WTC11 (cell line): ENCODE measurements around the gene NATD1. TPM values are rescaled to one million over a fixed set of nuclear protein-coding genes. Genes with fewer than 3 reads are reported as not detected.

Source experiments
- ATAC-seq: fragments of 200-7000 bp; cut with Tn5 transposase; 2 replicates; pipeline ENCODE4 v1.10.0; 2021; ENCODE audit warnings: mild to moderate bottlenecking, moderate library complexity
- CTCF ChIA-PET: fragments of 300-600 bp; sonication (Branson Sonifier 250); formaldehyde crosslinking; loops from one replicate; lab custom pipeline; 2021; ENCODE audit warnings: antibody characterized with exemption; lab: Charles Lee
- POLR2A ChIA-PET: fragments of 350-600 bp; sonication (Branson Sonifier 250); formaldehyde crosslinking; loops from one replicate; lab custom pipeline; 2021; ENCODE audit warnings: antibody characterized with exemption; lab: Charles Lee
- DNase-seq: peaks from one replicate; pipeline ENCODE4 v3.0.0; 2021; ENCODE audit warnings: low spot score
- H3K27ac Mint-ChIP-seq: 2 replicates; pipeline ENCODE4 v1.8.0; 2021; ENCODE audit warnings: mixed read lengths
- H3K27me3 Mint-ChIP-seq: 2 replicates; pipeline ENCODE4 v1.8.0; 2021; ENCODE audit warnings: low read depth, mild to moderate bottlenecking, moderate library complexity, mixed read lengths
- H3K36me3 Mint-ChIP-seq: 2 replicates; pipeline ENCODE4 v1.8.0; 2021; ENCODE audit warnings: mixed read lengths
- H3K4me1 Mint-ChIP-seq: 2 replicates; pipeline ENCODE4 v1.8.0; 2022; ENCODE audit warnings: mixed read lengths
- H3K4me3 Mint-ChIP-seq: 2 replicates; pipeline ENCODE4 v1.8.0; 2021; ENCODE audit warnings: mild to moderate bottlenecking, moderate library complexity, mixed read lengths
- H3K9me3 Mint-ChIP-seq: 2 replicates; pipeline ENCODE4 v1.8.0; 2021; ENCODE audit warnings: mixed read lengths
- AFF4 ChIP-seq: sonication (generic); formaldehyde crosslinking; IDR thresholded peaks from 2 replicates; pipeline ENCODE4 v1.8.1; 2023; ENCODE audit warnings: mild to moderate bottlenecking, missing genetic modification reagents, borderline replicate concordance
- ATF2 ChIP-seq: sonication (generic); formaldehyde crosslinking; IDR thresholded peaks from 2 replicates; pipeline ENCODE4 v1.8.1; 2022; ENCODE audit warnings: low read depth, missing genetic modification reagents, borderline replicate concordance
- ATF3 ChIP-seq: sonication (generic); formaldehyde crosslinking; conservative IDR thresholded peaks from 2 replicates; pipeline ENCODE4 v1.8.1; 2022; ENCODE audit warnings: mild to moderate bottlenecking, missing genetic modification reagents
- ELF4 ChIP-seq: sonication (generic); formaldehyde crosslinking; IDR thresholded peaks from 2 replicates; pipeline ENCODE4 v1.8.1; 2022; ENCODE audit warnings: low read depth, mild to moderate bottlenecking, moderate library complexity, missing genetic modification reagents
- ERG ChIP-seq: fragments of 250-450 bp; sonication (Bioruptor Pico); IDR thresholded peaks from 2 replicates; pipeline ENCODE4 v1.8.0; 2021; ENCODE audit warnings: mild to moderate bottlenecking
- ESRRA ChIP-seq: sonication (generic); formaldehyde crosslinking; IDR thresholded peaks from 2 replicates; pipeline ENCODE4 v1.8.1; 2022; ENCODE audit warnings: mild to moderate bottlenecking, missing genetic modification reagents, borderline replicate concordance
- JUN ChIP-seq: sonication (generic); formaldehyde crosslinking; IDR thresholded peaks from 2 replicates; pipeline ENCODE4 v1.8.0; 2023; ENCODE audit warnings: mild to moderate bottlenecking, missing genetic modification reagents
- NR2C2 ChIP-seq: sonication (generic); formaldehyde crosslinking; IDR thresholded peaks from 2 replicates; pipeline ENCODE4 v1.8.0; 2022; ENCODE audit warnings: mild to moderate bottlenecking, missing genetic modification reagents
- RELA ChIP-seq: sonication (generic); formaldehyde crosslinking; IDR thresholded peaks from 2 replicates; pipeline ENCODE4 v1.8.1; 2022; ENCODE audit warnings: missing genetic modification reagents, mild to moderate bottlenecking, borderline replicate concordance
- ZMAT4 ChIP-seq: fragments of 250-450 bp; sonication (Bioruptor Pico); IDR thresholded peaks from 2 replicates; pipeline ENCODE4 v1.9.0; 2021; ENCODE audit warnings: mild to moderate bottlenecking
- ZNF425 ChIP-seq: fragments of 250-450 bp; sonication (Bioruptor Pico); conservative IDR thresholded peaks from 2 replicates; pipeline ENCODE4 v1.9.0; 2021; ENCODE audit warnings: mild to moderate bottlenecking
- ZNF671 ChIP-seq: fragments of 250-450 bp; sonication (Bioruptor Pico); IDR thresholded peaks from 2 replicates; pipeline ENCODE4 v1.8.0; 2021; ENCODE audit warnings: mild to moderate bottlenecking
- total RNA-seq: library from RNA; stranded (reverse); gene quantifications from 3 replicates; pipeline ENCODE4 v1.2.3, GENCODE V29; 2021

NATD1 gene
- total RNA-seq, 1 experiment from 2014 or later = 10.1 TPM

- no peak overlapping the region for H3K27ac Mint-ChIP-seq
- H3K4me3 Mint-ChIP-seq = no peak overlapping the region
These were observed 35.9 kb downstream of the NATD1 start for GRCh38 chr17:21217346-21217745.

GRCh38 chr17:21215935-21216334 is 37.3 kb downstream of the NATD1 start:
- no peak for TF ChIP-seq NR2C2 (CRISPR knock-in tag)
- TF ChIP-seq ZNF425 (CRISPR knock-in tag) = no peak
- TF ChIP-seq ATF3 (CRISPR knock-in tag) = no peak
- no peak for TF ChIP-seq RELA (CRISPR knock-in tag)
- TF ChIP-seq ELF4 = no peak
- TF ChIP-seq ESRRA (CRISPR knock-in tag) = no peak
- Mint-ChIP-seq H3K27me3 (no peaks in the 10 kb centered on the region; the same call in 1 of the 2 replicates), H3K27ac (peak overlapping the region; percentile 51; the same call in 1 of the 2 replicates), H3K36me3 (no peaks in the 10 kb centered on the region), H3K4me1 (peaks cover 39% of the 10 kb centered on the region), H3K9me3 (no peaks in the 10 kb centered on the region), H3K4me3 (peak overlapping the region; percentile 96)
- no peak for ATAC-seq
- CTCF ChIA-PET = interaction anchor here (0.6 to 1.7 kb wide), 6 partner anchors 15 to 169 kb away, joined by 4 to 8 read pairs (median 4); no protein-coding TSS in a partner anchor
- no peak for DNase-seq
- POLR2A ChIA-PET = interaction anchor here (0.7 kb wide), 1 partner anchor 19 kb away, joined by 4 read pairs; no protein-coding TSS in a partner anchor

More at GRCh38 chr17:21217346-21217745, 35.9 kb downstream of the NATD1 start:
- no peak for TF ChIP-seq AFF4 (CRISPR knock-in tag)
- no peak for TF ChIP-seq JUN (CRISPR knock-in tag)
- no peak for TF ChIP-seq ERG (CRISPR knock-in tag)
- TF ChIP-seq ZNF671 = no peak
- no peak for TF ChIP-seq ZMAT4
- TF ChIP-seq ATF2 (CRISPR knock-in tag) = no peak
- peaks cover 4% of the 10 kb centered on the region; the same call in 1 of the 2 replicates for H3K36me3 Mint-ChIP-seq
- no peak for ATAC-seq
- no peak for DNase-seq
- POLR2A ChIA-PET = no interaction called here
- CTCF ChIA-PET = interaction anchor here (0.7 kb wide), 1 partner anchor 23 kb away, joined by 3 read pairs; no protein-coding TSS in a partner anchor
- H3K4me1 Mint-ChIP-seq = peaks cover 29% of the 10 kb centered on the region
- H3K9me3 Mint-ChIP-seq = peaks cover 5% of the 10 kb centered on the region
- no peaks in the 10 kb centered on the region; the same call in 1 of the 2 replicates for H3K27me3 Mint-ChIP-seq
